Heart left ventricle (tissue), 13 donors: ENCODE data around the gene ZNG1A.
"Not testable (repeated sequence)": the region's sequence is repeated elsewhere in the genome, so short reads cannot be mapped to it uniquely, and the experiment has no call there.

Experiments used
- CTCF ChIP-seq, 12 donors: fragments of 200-600 bp; sonication (generic) in 4 of 12; IDR thresholded peaks; one replicate each; pipeline versions ENCODE4 v1.5.0 to v1.8.0; 2018 to 2022; ENCODE audit warnings: antibody characterized with exemption in 12 of 12, mild to moderate bottlenecking in 5 of 12
- POLR2A ChIP-seq, 2 donors: fragments of 450-650 bp; IDR thresholded peaks; one replicate each; pipeline ENCODE4 v1.6.1; 2017; ENCODE audit warnings: antibody characterized with exemption in 2 of 2, mild to moderate bottlenecking in 2 of 2, moderate library complexity in 2 of 2
- donor health status: ischemic (EF 13 %, LVEDD 7.1; RV severe dilation, severe dysfunction).
- donor health status: DM: no; HTN: yes; CAD: no.
- donor health status: DM: no; HTN: no; CAD: no.
- donor health status: ischemic (EF 25% LVEDD 6.9; RV normal size, moderate dysfunction).
- donor health status: ischemic (EF 25% LVEDD 5.7; RV mildly dilated, moderate dysfunction).
- donor health status: ischemic (EF 35%, LVEDD 5.7; RV mildly dilated, moderate dysfunction).
- donor health status: nonischemic (EF 11% LVEDD 7.7; RV severe dilation, severe dysfunction).
- donor health status: DM: yes; HTN: yes; CAD: no.
- donor health status: PGD.
- donor health status: ischemic (EF 29% LVEDD 5.4; RV normal size, mild dysfunction).
- donor health status: nonischemic (EF 23%, LVEDD 6.1; RV moderate dilation, normal function).

- not testable (repeated sequence) for TF ChIP-seq CTCF, POLR2A (IDR thresholded peaks at IDR 0.05)
Measured at GRCh38 chr9:93909-94308, 84.9 kb downstream of the ZNG1A start.
